GM19438 (cell line): Measurements from ENCODE around the gene CLIC6.
"Not testable (repeated sequence)": the region's sequence is repeated elsewhere in the genome, so short reads cannot be mapped to it uniquely, and the experiment has no call there.

Source experiments
- ATAC-seq: cut with Tn5 transposase; IDR thresholded peaks from one replicate; pipeline ENCODE4 v1.9.1; 2021; ENCODE audit warnings: low read depth; ENCODE audit not compliant: unreplicated experiment

CLIC6 gene

DNA sequence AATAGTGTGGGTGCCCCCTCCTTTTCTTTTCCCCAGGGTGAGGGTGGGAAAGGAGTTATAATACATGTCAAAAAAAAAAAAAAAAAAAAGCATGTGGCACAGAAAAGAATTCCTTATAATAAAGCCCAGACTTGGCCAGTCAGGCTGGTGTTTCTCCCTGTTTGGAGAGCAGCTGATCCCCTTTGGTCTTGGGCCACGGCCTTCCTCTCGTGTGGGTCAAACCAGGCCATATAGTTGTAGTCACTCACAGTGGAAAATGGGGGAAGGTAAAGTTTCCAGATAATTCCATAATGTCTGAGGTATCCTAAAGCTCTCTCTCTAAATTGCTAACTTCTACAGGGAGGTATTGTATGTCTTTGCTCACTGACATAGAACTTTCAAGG is 22.0 kb downstream of the CLIC6 start:
- no peak for ATAC-seq

DNA sequence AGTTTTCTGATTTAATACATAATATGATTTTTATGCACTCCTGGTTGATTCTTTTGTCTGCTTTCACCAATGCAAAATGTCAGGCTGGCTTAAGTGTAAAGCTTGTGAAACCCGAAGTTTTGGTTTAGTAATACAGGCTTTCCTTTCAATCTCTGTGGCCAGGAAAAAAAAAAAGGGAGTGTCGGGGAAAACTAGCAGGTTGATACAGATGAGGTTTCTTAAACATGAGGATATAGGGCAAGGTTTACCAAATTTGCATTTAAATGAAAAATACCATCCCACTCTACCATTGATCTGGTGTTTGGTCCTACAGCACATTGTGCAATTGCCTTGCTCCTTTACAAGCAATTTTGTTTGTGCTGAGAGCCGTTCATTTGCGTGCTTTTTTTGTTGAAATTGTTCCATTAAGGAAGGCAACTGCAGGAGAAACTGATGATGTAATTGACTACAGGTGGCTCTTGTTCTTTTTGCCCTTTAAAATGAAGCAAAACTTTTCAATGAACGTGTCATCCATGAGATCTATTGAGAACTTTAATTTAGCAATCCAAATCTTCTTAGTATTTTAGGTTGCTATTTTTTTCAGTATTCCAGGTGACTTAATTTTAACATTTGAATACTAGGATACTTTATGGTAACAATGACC is 22.7 kb downstream of the CLIC6 start:
- ATAC-seq: no peak

DNA sequence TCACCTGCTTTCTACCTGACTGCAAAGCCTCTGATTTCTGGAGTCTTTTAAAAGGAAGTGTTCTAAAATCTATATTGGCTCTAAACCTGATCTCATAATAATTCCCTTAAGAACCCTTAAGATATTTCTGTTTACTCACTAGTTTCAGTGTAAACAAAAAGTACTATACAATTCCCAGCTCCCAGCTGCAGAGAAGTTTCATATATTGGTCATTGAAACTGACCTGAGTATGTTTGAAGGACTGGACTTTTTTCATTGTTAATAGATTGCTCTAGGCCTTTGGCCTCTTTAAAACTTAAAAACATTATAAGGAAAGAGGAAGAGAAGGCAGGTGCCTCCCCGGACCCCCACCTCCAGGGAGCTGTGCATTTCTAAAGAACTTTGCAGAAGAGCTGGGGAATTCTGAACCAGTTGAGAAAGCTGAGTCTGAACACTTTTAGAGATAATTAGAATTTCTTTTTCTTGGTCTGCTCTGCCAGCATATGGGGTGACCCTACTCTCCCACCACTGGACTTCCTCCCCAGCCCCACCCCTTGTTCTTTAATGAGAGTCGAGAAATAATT is 23.7 kb downstream of the CLIC6 start:
- ATAC-seq: no peak

DNA sequence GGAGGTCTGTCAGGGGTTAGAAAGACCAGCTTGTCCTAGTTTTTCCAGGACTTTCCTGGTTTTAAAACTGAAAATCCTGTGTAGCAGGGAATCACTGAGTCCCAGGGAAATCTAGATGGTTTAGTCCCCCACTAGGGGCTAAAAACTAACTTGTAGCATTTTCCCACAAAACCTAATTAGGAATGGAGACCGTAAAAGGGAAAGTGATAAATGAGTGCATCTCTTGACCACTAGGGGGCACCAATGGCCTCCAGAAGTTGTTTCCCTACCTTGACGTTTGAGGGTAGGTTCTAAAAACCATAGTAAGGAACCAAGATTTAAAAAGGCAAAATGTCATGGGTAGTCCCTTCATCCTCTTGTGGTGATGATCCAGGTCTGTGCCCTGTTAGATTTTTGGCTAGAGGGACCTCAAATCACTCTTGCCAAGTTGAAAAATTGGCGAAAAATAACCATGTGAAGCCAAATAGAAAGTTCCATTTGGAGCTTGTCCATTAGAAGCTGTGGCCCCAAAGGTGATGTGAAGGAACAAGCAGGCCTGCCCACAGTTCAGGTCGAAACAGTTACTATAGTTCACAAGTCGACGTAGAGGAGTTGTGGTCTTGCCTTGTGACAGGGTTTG is 24.5 kb downstream of the CLIC6 start:
- no peak for ATAC-seq

DNA sequence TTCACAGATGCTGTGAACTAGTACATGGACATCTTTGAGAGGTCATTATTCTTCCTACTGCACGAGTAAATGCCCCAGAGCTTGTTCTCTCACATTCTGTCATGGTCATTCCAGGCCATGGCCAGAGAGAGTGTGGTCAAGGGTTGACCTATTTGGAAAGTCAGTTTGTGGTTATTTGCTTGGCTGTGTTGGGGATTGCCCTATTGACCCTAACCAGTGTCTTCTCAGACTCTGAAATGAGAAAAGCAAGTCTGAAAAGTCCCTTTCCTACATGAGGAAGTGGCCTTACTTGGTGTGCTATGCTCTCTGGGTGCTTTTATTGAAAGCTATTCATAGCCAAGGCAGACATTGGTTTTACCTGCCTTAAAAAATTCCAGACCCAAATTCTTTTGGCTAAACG is 26.6 kb downstream of the CLIC6 start:
- ATAC-seq: no peak

DNA sequence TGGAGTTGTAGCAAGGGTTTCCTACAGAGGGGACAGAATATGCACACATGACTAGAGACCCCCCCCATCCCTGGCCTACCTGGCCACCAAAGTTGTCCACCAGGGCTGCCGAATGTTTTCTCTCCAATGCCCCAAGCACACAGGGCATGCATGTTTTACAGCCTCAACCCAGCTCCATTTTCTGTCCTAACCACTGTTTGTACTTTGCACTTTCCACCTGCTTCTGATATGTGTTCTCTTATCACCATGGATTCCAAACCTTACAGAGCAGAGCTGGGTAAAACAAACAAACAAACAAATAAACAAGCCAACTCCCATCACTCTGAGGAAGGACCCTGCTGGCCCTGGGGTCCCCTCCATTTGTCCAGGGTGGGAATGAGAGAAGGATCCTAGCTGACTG is 27.3 kb downstream of the CLIC6 start:
- ATAC-seq: no peak

DNA sequence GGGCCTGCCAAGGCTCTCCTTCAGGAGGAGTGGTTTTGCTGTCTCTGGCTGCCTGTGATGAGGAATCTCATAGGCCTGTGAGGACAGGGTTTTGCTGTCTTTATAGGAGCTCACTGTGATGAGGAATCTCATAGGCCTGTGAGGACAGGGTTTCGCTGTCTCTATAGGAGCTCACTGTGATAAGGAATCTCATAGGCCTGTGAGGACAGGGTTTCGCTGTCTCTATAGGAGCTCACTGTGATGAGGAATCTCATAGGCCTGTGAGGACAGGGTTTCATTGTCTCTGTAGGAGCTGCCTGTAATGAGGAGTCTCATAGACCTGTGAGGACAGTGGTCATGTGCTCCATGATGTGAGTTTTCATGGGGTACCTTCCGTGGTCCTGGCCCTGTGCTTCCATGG is 29.0 kb downstream of the CLIC6 start:
- ATAC-seq: no peak

DNA sequence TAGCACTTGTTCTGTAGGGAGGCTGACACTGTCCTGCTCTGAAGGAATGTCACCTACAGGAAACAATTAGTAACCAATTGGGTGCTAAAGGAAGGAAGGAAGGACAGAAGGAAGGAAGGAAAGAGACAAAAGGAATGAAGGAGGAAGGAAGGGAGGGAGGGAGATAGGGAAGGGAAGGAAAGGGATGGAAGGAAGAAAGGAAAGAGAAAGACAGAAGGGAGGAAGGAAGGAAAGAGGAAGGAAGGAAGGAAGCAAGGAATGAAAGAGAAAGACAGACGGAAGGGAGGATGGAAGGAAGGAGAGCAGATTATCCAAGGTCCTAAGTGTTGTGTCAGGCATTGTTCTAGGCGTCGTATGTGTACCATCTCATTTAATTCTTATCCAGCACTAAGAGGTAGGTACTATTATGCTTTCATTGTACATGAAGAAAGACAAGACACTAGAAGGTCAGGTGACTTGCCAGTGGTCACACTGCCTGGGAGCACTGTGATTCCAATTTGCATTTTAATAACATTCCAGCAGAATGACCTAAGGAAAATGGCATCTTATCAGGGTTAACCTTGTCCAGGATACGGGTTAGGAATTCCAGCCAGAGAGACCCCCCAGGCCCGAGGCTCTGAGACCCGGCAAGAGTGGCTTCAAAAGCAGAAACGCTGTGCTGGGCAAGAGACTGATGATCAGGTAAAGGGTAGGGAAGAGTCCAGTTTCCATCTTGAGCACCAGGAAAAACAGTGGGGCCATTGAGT is 29.6 kb downstream of the CLIC6 start:
- ATAC-seq: no peak

DNA sequence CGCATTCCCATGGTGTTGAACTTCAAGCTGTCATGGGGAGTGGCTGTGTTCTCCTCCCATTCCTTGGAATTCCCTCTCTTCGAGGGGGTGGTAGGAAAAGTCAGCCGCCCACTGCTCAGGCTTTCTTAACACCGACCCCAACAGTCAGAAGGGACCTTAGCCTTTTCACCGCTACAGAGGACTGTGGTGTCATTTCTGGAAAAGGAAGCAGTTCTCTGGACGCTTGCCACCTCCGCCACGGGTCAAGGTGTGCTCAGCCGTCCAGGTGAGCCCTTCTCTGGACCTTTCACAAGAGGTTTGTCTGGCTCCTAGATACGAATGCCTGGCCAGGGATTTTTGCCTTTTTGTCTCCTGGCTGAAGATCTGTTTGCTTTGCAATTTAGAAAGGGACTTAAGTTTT is 31.8 kb downstream of the CLIC6 start:
- no peak for ATAC-seq

DNA sequence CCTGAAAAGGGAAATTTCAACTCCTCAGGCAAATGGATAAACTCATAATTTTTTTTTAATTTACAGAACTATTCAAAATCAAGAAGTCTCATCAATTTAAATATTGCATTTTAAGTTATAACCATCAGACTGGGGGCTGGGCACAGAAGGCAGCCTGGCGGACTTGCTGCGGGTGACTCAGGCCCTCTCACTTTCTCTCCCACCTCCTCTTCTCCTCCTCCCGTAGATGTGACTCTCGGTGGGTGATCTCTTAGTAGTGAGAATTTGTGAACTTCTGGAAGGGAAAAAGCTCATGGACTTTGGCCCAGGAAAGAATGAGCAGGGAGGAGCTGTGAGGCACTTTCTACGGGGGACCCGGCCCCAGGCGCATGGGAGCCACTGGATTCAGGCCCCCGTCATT is 32.9 kb downstream of the CLIC6 start:
- ATAC-seq: no peak

DNA sequence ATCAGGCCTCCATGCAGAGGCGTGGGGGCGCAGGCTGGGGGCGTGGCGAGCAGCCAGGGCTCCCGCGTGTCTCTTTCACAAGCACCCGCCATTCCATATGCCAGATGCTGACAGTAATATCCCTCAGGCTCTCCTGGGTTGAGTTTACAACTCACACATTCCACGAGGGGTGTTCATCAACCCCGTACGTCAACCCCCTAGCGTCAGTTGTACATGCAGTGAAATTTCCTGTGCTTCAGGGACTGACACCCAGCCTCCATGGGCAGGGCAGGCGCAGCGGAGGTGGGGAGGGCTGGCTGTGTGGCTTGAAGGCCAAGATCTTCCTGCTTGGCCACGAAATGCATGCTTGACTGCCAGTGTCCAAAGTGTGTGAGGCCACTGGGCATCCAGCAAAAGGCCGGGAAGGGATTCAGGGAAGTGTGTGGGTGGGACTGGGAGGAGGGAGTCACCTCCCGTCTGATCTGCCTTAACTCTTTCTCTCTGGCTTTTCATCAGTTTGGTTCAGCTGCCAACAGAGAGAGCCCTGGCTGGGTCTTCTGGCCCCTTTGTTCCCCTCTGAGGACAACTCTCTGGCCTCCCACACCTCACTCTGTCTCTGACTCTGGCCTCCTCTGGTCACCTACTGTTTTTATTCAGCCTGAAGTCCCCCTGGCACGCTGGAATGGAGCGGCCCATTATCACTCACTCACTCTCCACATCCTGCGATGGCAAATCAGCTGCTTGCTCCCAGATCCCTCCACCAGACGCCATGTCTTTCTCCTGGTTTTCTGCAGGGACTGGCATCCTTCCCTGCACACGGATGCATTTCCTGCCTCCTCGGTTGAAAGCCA is 33.8 kb downstream of the CLIC6 start:
- ATAC-seq: no peak

DNA sequence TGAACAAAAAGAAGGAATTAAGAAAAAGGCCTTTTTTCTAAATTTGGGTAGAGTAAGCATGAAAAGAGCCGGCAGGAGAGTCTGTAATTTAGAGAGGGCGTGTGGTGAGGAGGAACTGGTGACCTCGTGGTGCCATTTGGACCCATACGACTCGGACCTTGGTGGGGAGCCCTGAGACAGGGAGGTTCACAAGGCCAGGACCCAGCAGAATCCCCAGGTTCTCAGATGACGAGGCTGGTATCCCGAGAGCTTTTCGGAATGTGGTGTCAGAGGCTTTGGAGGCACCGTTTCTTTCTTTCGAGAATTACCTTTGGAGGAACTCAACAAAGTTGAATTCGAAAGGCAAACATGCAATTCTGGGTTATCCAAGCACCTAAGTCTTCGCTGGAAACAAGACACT is 34.8 kb downstream of the CLIC6 start:
- no peak for ATAC-seq

DNA sequence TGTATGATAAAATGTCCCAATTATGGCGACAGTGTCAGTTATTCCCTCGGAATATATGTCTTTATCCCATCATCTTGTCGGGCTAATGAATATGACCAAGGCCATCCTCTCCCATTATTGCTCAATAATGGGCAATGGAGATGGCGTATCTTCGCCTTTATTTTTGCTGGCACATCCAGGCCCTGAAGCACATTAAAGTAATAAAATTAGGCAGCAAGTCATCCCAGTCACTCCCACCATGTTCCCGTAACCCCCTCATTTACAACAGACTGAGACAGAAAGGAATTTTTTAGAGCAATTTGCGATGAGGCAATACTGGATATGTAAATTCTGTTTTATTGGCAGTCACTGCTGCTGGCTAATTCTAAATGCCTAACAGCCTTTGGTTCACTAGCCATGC is 35.3 kb downstream of the CLIC6 start:
- ATAC-seq: no peak

DNA sequence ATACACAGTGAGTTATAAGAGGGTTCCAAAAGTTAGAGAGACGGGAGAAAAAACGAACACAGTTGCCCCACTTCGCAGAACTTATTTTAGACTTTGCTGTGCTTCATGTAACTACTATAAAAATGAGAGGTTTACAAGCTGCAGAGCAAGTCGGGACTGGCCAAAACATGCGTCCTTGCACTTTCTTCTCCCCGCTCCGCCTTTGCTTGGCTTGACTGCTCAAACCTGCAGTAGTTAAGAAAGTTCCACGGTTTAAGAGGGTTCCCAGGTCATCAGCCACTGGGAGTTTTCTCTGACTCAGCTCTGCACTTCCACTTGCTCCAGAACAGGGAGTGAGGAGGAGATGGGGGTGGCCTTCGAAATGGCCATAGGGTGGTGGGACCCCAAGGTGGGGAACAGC is 36.2 kb downstream of the CLIC6 start:
- no peak for ATAC-seq

DNA sequence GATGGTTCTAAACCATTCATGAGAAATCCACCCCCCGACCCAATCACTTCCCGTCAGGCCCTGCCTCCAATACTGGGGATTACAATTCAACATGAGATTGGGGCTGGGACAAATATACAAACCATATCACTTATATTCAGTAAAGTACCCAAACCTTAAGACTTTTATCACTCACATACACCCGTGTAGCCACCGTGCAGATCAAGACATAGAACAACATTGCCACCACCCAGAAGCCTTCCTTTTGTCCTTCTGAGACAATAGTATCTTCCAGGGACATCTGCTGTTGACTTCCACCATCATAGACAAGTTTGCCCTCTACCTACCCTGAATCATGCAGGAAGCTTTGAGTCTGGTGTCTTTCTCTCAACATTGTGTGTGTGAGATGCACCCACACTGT is 37.5 kb downstream of the CLIC6 start:
- no peak for ATAC-seq

DNA sequence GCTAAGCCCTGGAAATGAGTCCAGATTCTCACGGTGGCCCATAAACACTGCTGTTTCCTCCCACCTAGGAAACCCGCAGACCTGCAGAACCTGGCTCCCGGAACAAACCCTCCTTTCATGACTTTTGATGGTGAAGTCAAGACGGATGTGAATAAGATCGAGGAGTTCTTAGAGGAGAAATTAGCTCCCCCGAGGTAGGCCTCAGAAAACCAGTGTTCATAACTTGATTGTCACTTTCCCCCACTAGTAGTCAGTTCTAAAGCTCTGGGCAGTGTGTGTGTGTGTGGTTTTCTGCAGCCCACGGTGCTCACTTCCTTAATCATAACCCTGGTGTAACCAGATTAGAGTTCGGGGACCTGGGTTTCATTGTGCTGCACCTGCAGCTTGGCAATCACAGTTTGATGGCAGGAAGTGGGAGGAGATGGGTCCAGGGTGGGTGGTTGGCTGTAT is 39.1 kb downstream of the CLIC6 start:
- ATAC-seq: peak; percentile 94

DNA sequence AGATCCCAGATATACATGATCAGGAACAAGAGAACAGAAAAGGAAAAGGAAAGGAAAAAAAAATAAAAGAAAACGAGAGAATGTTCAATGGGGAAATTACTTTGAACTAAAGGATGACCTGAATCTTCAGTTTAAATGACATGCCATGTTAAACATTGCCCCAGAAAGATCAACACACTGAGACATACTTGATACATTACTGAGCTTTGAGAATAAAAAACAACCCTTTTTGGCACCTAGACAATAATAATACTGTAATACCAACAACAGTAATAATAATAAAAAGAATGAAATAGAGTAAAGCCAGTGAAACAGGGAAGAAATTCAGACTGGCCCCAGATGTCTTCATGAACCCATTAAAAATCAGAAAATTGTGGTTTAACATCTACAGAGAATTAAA is 44.8 kb downstream of the CLIC6 start:
- ATAC-seq: no peak

DNA sequence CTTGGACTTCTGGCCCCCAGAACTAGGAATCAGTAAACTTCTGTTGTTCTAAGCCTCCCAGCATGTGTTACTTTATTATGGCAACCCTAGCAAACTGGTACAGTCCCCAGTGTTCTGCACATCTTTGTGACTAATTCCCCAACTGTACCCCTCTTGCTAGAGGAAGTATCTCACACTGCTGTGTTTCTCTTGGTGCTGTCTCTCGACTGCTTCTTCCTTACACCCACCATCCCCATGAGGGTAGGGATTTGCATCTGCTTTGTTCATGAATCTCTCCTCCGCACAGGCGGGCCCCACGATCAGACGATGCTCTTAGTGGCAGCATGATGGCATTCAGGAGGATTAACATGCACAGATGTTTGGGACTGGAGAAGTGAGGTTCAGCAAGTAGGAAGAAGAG is 46.7 kb downstream of the CLIC6 start:
- ATAC-seq: no peak

DNA sequence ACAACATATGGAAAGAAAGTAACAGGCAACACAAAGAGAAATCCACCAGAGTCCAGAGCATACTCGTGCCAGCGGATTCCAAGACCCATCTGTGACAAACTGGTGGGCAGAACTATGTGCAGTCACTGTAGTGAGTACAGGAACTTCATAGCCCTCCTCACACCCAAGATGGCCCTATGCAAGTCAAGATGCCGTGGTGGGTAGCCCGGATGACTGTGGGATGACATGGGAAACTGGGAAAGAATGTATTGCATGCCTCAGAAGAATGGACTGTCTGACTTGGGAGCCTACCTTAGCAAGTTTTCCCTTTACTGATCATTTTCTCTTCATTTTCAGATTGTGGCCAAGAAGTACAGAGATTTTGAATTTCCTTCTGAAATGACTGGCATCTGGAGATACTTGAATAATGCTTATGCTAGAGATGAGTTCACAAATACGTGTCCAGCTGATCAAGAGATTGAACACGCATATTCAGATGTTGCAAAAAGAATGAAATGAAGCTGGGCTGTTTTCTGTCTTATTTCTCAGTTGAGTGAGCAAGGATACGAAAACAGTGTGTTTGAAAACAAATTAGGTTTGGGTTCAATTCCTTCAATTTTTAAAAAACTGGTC is 47.3 kb downstream of the CLIC6 start:
- no peak for ATAC-seq

DNA sequence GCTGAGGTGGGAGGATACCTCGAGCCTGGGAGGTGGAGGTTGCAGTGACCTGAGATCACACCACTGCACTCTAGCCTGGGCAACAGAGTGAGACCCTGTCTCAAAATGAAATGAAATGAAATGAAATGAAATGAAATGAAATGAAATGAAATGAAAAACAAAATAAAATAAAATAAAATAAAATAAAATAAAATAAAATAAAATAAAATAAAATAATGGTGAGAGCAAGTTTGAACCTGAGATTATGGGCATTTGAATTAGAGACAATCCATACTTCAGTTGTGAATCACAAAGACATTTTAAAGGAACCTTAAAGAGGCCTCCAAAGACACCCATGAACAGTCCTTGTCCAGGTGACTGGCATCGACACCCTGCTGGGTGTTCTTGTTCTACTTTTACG is 49.7 kb downstream of the CLIC6 start:
- ATAC-seq: not testable (repeated sequence)
